ENCODE data around the gene CAND2. TPM values are rescaled to one million over a fixed set of nuclear protein-coding genes. Genes with fewer than 3 reads are reported as not detected.

CAND2 gene
- total and polyA plus RNA-seq, 2 experiments from 2014 or later: 0.43 to 0.53 TPM

DNA sequence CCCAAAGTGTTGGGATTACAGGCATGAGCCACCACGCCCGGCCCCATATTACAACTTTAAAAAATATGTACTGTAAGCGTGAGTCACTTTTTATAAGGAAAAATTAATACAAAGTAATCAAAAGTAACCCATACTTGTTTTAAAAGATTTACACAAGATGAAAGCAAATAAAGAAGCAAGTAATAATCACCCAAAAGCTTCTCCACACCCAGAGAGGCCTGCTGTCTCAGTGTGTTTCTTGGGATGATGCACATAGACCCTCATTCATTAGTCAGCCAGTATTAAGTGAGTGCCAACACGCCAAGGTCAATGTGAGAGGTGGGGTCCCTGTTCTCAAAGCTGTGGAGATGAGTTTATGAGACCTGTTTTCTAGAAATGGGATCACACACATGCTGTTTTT is 32.9 kb downstream of the CAND2 start:
- Histone ChIP-seq H3K4me3 (no peak overlapping the region), H3K4me1 (ENCODE audit: insufficient read depth) (no peaks in the 10 kb centered on the region), H3K36me3 (ENCODE audit: low read depth) (peaks cover 28% of the 10 kb centered on the region), H3K4me2 (ENCODE audit: unreplicated experiment) (no peak overlapping the region), H3K9me2 (ENCODE audit: insufficient read depth) (no peaks in the 10 kb centered on the region), H3F3A (ENCODE audit: insufficient read depth) (peaks cover 47% of the 10 kb centered on the region), H3K79me2 (ENCODE audit: insufficient read depth) (no peaks in the 10 kb centered on the region), H3K9me3 (ENCODE audit: low read depth) (no peaks in the 10 kb centered on the region), H3K9ac (no peak overlapping the region), H2AFZ (no peak overlapping the region), H3K27me3 (replicated peaks; ENCODE audit: insufficient read depth) (no peaks in the 10 kb centered on the region), H4K20me1 (ENCODE audit: insufficient read depth) (no peaks in the 10 kb centered on the region), H3K27ac (no peak overlapping the region)
- in situ Hi-C loops (cut with MboI): no loop called here
- DNase-seq: no peak
- no peak for TF ChIP-seq EZH2phosphoT487 (IDR thresholded peaks at IDR 0.05; ENCODE audit: insufficient read depth, low read depth)
- no peak for TF ChIP-seq EZH2 (IDR thresholded peaks at IDR 0.05; ENCODE audit: insufficient read depth, poor library complexity, severe bottlenecking)
- WGBS, 2 experiments (ENCODE audit: low coverage in 1 of 2, low lambda C conversion rate in 2 of 2, missing lambda C conversion rate in 2 of 2): 93 to 98% methylated on average over 4 of the region's 4 CpGs

DNA sequence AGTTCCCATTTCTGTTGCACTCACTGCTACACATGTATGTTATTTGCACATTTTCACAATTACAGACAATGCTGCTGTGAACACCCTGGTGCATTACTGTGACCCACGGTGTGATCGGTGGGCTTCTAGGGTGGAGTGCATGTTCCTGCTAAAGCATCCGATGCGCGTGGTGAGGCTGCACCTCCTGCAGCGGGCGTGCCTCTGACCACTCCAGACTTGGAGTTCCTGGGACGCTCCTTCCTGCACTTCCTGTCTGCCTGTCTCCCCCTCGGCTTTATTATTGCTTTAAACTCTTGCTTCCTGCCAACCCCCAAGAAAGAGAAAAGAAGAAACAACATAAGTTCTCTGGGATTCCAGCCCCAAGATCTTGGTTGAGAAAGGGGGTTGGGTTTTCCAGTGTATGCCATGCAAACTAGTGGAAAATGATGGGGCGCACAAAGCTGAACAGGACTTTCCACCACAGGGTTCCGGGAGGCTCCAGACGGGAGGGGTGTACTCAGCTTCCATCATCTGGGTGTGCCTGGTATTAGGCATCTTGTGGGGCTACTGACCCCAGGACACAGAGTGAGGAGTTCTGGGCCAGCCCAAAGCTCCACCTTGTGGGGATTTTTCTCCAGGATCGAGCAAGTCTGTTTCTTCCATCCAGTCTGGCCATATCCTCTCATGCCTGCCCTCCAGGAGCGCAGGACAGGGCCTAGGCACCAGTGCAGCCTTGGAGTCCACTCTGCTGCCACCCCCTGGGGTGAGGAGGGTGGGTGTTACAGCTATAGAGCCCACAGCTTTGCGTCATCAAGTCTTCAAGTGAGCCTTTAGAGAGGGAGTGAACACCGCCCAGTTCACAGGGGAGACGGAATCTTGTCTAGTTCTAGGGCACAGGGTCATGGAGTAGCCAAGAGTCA is 33.7 kb downstream of the CAND2 start:
- in situ Hi-C loops (cut with MboI): no loop called here
- no peak overlapping the region for H3K4me2 ChIP-seq (ENCODE audit: unreplicated experiment)
- H3K4me1 ChIP-seq (ENCODE audit: insufficient read depth): no peaks in the 10 kb centered on the region
- H3K27me3 ChIP-seq (replicated peaks; ENCODE audit: insufficient read depth): no peaks in the 10 kb centered on the region
- peaks cover 54% of the 10 kb centered on the region for H3F3A ChIP-seq (ENCODE audit: insufficient read depth)
- no peaks in the 10 kb centered on the region; the same call in 1 of the 2 replicates for H4K20me1 ChIP-seq (ENCODE audit: insufficient read depth)
- H3K9ac ChIP-seq: no peak overlapping the region
- H2AFZ ChIP-seq: no peak overlapping the region
- TF ChIP-seq EZH2 (IDR thresholded peaks at IDR 0.05; ENCODE audit: insufficient read depth, poor library complexity, severe bottlenecking) (no peak), EZH2phosphoT487 (IDR thresholded peaks at IDR 0.05; ENCODE audit: insufficient read depth, low read depth) (no peak)
- H3K79me2 ChIP-seq (ENCODE audit: insufficient read depth): peaks cover 3% of the 10 kb centered on the region; the same call in 1 of the 2 replicates
- H3K27ac ChIP-seq: no peak overlapping the region
- DNase-seq: no peak
- H3K36me3 ChIP-seq (ENCODE audit: low read depth): peaks cover 36% of the 10 kb centered on the region
- no peak overlapping the region for H3K4me3 ChIP-seq
- H3K9me3 ChIP-seq (ENCODE audit: low read depth): no peaks in the 10 kb centered on the region
- 73 to 81% methylated on average over 17 of the region's 17 CpGs for WGBS, 2 experiments (ENCODE audit: low coverage in 1 of 2, low lambda C conversion rate in 2 of 2, missing lambda C conversion rate in 2 of 2)
- H3K9me2 ChIP-seq (ENCODE audit: insufficient read depth): no peaks in the 10 kb centered on the region

DNA sequence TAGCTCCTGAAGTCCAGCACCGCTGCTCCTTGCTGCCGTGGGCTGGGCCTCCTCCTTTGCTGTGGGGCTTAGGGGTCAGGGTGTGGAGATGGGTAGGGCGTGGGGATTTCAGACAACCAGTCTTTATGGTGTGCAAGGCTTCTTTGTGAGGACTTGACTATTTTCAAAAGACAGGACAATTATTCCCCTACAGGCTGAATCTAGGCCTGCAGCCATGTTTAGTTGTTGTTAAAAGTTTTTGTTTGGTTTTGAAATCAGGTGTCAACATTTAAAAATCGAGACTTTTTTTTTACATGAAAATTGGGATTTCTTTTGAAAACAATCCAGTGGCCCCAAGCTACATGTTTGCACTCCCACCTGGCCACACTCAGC is 34.3 kb downstream of the CAND2 start:
- H3K9ac ChIP-seq: no peak overlapping the region
- no peak overlapping the region for H3K4me3 ChIP-seq
- WGBS, 2 experiments (ENCODE audit: low coverage in 1 of 2, low lambda C conversion rate in 2 of 2, missing lambda C conversion rate in 2 of 2): 88 to 89% methylated on average over 4 of the region's 4 CpGs
- no peaks in the 10 kb centered on the region for H3K4me1 ChIP-seq (ENCODE audit: insufficient read depth)
- no peak overlapping the region for H3K4me2 ChIP-seq (ENCODE audit: unreplicated experiment)
- in situ Hi-C loops (cut with MboI): no loop called here
- H3K79me2 ChIP-seq (ENCODE audit: insufficient read depth): peaks cover 9% of the 10 kb centered on the region
- H3K27ac ChIP-seq: no peak overlapping the region
- peaks cover 61% of the 10 kb centered on the region for H3F3A ChIP-seq (ENCODE audit: insufficient read depth)
- H3K36me3 ChIP-seq (ENCODE audit: low read depth): peaks cover 42% of the 10 kb centered on the region
- peaks cover 2% of the 10 kb centered on the region; the same call in 1 of the 2 replicates for H4K20me1 ChIP-seq (ENCODE audit: insufficient read depth)
- no peaks in the 10 kb centered on the region for H3K9me2 ChIP-seq (ENCODE audit: insufficient read depth)
- H3K9me3 ChIP-seq (ENCODE audit: low read depth): no peaks in the 10 kb centered on the region
- H3K27me3 ChIP-seq (replicated peaks; ENCODE audit: insufficient read depth): no peaks in the 10 kb centered on the region
- TF ChIP-seq EZH2 (IDR thresholded peaks at IDR 0.05; ENCODE audit: insufficient read depth, poor library complexity, severe bottlenecking) (no peak), EZH2phosphoT487 (IDR thresholded peaks at IDR 0.05; ENCODE audit: insufficient read depth, low read depth) (no peak)
- no peak for DNase-seq
- H2AFZ ChIP-seq: no peak overlapping the region

DNA sequence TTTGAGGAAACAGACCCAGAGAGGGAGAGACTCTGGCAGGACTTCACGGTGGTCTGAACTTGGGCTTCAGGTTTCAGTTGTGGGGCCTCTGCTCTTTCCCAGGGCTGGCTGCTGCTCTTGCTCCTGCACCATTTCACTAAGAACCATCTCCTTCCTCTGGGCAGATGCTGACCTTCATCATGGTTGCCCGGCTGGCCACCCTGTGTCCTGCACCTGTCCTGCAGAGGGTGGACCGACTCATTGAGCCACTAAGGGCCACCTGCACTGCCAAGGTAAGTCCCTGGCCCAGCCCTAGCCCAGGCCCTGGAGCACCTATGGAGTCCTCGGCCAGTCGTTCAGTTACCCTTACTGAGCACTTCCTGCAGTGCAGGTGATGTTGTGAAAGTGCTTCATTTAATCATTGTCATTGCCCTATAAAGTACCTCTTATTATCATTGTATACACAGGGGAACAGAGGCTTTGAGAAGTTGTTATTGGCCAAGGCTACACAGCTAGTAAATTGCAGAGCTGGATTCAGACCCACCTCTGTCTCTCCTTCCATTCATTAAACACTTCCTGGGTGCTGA is 34.9 kb downstream of the CAND2 start:
- H3K9ac ChIP-seq: no peak overlapping the region
- H3K4me2 ChIP-seq (ENCODE audit: unreplicated experiment): no peak overlapping the region
- 81 to 87% methylated on average over 5 of the region's 5 CpGs for WGBS, 2 experiments (ENCODE audit: low coverage in 1 of 2, low lambda C conversion rate in 2 of 2, missing lambda C conversion rate in 2 of 2)
- in situ Hi-C loops (cut with MboI): no loop called here
- no peak overlapping the region for H2AFZ ChIP-seq
- peaks cover 67% of the 10 kb centered on the region for H3F3A ChIP-seq (ENCODE audit: insufficient read depth)
- no peaks in the 10 kb centered on the region for H3K9me2 ChIP-seq (ENCODE audit: insufficient read depth)
- no peaks in the 10 kb centered on the region for H3K27me3 ChIP-seq (replicated peaks; ENCODE audit: insufficient read depth)
- H3K27ac ChIP-seq: no peak overlapping the region
- peaks cover 14% of the 10 kb centered on the region for H3K79me2 ChIP-seq (ENCODE audit: insufficient read depth)
- no peak for DNase-seq
- H3K9me3 ChIP-seq (ENCODE audit: low read depth): no peaks in the 10 kb centered on the region
- peaks cover 48% of the 10 kb centered on the region for H3K36me3 ChIP-seq (ENCODE audit: low read depth)
- no peak overlapping the region for H3K4me3 ChIP-seq
- H3K4me1 ChIP-seq (ENCODE audit: insufficient read depth): no peaks in the 10 kb centered on the region
- peaks cover 4% of the 10 kb centered on the region; the same call in 1 of the 2 replicates for H4K20me1 ChIP-seq (ENCODE audit: insufficient read depth)
- TF ChIP-seq EZH2 (IDR thresholded peaks at IDR 0.05; ENCODE audit: insufficient read depth, poor library complexity, severe bottlenecking) (no peak), EZH2phosphoT487 (IDR thresholded peaks at IDR 0.05; ENCODE audit: insufficient read depth, low read depth) (no peak)
